SKM-1 (cell line): ENCODE measurements around the gene NR2E1.

Source experiments
- DNase-seq: peaks from one replicate; lab custom pipeline; 2025; ENCODE audit not compliant: unreplicated experiment; lab: John Stamatoyannopoulos, UW

Gene NR2E1

DNA sequence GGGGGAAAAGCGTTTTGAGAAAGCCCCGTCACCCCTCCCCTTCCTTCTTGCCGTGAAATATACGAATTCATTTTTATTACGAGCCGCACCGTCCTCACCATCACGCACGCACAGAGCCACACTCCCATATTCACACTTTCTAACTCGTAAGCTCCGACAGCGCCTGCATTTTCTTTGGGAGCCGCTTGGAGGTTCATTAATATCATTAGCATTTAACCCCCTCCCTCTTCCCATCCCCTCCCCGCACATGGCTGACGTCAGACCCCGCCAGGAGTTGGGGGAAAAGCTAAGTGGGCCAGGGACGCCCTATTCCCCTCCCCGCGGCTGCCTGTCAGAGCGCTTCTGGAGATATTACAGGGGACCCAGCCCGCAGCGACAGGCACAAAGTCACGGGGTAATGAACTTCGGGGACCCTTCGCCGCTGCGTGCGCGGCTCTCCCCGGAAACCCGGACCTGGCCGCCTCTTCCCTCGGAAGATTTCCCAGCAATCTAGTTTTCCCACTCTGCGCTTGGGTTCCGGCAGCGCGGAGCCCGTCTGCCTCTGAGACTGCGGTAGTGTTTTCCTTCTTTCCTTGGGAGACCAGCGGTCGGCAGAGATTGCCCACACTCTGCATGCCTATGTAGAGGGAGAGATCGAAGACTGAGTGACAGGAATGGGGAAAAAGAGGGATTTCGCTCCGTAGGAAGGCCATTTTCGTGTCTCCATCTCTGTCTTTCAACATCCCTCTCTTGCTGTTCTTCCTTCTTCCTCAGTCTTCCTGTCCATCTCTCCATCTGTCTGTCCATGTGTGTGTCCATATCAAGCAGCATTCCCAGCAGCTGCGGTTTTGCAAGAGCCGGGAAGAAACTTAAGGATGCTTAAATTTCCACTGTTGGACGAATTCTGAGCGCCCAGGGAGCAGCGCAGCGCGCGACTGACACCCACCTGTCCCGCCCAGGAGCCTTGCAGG lies at the start of gene NR2E1:
TSS of gene NR2E1 (plus strand) at position 309 of the 950 bp plus-strand sequence. CDS start 744 bp downstream, outside the sequence.
- DNase-seq = no peak

DNA sequence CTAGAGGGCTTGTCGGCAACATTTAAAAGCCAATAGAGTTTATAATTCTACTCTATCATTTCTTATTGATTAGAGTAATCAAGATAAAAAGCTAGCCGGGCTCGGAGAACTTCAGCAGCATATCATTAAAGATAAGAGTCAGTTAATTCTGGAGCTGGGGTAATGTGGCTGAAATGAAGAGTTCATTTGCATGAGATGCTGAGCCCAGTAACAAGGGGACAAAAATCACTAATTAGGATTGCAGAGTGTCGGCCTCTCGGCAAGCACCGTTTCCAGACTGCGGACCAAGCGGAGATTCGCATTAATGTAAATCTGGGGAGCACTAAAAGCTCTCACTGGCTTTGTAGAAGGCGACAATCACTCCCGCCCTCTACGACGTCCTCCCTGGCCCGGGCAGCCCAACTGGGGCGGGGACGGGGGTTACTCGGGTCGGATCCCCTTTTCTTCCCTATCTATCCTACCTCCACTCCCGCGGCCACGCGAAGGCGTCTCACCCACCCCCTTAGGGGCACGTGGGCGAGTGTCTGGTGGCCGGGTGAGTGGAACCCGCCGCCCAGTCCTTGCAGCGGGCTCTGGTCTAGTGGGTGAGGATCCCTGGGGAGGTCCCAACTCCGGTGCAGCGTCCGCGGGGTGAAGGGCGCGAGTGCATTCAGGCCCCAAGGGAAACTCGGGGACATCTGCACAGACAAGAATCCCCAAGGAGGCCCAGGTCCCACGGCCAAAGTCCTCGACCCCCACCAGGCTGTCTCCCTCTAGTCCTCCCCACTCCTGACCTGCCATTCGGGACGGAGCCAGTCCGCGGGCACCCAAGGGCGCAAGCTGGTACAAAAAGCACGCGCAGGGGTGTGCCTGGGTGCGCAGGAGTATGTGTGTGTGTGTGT lies 49.0 kb upstream of the NR2E1 start:
- DNase-seq = no peak

DNA sequence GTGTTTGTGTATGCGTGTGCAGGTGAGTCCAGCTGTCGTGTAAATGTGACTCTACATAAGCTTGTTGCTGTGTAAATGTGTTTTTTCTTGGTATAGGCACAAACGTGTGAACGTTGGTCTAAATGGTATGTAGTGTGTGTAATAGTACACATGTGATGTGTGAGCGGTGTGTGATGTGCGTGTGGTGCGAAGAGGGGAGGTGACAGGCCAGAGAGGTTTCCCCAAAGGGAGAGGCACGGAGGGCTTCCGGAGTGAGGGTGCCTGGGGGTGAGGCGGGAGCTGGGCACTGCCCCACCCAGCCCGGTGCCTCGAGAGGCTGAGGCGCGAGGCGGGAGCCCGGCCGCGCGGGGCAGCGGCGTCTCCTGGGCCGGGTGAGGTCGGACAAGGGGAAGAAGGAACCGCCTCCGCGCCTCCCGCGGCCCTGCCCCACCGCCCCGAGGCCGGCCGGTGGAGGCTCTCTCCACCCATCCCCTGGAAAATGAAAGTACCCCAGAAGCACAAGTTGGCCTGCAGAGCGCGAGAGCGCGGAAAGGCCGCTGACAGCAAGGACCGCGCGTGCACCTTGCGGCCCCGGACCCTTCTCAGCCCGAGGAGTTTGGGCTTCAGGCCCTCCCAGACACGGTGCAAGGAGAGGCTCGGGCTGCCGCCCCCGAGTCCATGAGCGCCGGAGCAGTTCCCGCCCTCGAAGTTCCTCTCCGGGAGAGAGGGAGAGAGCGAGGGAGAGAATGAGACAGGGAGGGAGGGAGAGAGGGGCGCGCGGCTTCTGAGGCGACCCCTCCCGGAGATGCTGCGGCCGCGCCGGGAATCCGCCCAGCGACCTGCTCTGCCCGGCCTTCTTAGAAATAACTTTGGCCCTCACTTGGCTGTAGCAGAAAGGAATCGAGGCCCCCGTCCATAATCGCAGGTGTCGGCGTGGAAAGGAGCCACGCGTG lies 48.1 kb upstream of the NR2E1 start:
- no peak for DNase-seq

DNA sequence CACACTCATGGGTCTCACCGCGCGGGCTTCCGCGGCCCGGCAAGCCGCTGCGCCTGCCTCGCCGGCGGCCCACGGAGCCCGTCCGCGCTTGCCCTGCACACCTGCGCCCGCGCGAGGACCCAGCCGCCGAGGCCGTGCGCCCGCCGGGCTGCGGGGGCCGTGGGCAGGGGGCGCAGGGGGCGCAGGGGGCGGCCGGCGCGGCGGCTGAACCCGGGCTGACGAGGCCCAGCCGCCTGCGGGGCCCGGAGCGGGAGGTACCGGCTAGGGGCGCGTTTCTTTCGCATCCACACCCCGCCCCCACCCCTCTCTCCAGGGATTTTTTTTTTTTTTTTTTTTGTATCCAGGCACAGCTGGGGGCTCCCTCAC lies 47.5 kb upstream of the NR2E1 start:
- DNase-seq = no peak

DNA sequence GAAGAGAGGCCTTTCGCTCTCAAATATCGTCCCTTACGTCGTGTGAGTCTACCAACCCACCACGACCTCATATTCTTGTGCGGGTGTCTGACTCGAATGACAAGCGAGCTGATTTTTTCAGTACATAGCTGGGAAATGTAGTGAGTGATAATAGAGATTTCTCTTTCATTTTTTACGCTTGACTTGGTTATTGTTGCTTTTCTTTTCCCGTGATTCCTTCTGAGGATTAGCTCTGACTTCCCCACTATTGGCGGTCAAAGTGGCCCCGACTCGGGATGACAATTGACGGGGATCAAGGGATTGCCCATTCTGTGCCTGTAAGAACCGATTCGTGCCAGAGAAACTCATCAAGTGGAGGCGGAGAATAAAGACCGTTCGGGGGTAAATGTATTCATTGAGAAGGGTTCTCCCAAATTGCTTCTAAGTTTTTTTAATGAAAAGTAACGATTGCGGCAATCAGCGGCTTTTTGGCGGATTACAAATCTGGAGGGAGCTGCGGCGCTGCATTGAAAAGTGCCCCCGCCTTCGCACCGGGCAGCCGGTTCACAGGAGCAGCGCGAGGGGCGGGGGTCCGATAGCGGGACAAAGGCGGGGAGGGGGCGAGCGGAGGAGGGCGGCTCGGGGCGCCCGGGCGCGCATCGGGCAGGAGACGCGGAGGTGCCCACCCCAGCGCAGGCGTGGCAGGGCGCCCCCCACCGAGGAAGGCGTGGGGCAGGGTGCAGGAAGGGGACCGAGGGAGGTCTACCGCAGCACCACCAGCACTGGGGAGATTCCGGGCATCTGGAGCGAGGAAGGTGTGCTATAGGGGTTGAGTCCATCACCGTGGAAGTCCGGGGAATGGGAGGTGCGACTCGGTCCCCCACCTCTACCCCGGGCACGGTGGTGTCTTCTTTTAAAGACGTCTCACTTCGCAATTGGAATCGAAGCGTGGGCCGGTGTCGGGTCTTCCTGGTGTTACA lies 46.7 kb upstream of the NR2E1 start:
- DNase-seq = no peak

DNA sequence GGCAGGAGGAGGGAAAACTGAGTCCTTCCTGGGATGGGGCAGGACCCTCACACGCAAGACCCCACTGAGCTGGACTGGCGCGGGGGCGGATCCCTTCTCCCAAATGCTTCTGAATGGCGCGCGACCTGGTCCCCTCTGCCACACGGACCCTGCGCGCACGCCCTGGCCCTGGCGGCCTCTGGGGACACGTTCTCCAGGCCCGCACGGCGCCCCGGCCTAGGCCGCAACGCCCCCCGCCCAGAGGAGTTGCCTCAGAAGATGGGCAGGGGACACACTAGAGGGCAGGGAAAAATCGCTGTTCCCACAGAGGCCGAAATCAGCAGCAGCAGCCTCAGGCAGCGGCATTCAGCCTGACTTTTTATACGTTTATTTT lies 46.1 kb upstream of the NR2E1 start:
- no peak for DNase-seq

DNA sequence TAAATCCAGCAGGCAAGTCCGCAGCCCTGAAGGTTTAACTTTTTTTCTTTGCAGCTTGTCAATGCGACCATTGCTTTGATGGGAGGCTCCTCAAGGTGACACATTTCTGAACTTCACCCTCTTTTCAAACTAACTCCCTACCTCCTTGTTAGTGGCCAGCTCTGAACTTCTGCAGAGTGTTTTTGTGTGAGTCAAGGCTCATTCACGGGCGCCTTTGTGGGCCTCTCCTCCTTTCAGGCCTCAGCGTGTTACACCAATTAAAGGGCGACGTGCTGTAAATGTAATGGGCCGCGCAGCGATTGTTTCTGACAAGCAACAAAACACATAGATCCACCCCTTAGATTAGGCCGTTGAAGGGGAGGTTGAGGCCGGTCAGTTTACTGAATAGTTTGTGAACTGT lies 45.5 kb upstream of the NR2E1 start:
- no peak for DNase-seq

DNA sequence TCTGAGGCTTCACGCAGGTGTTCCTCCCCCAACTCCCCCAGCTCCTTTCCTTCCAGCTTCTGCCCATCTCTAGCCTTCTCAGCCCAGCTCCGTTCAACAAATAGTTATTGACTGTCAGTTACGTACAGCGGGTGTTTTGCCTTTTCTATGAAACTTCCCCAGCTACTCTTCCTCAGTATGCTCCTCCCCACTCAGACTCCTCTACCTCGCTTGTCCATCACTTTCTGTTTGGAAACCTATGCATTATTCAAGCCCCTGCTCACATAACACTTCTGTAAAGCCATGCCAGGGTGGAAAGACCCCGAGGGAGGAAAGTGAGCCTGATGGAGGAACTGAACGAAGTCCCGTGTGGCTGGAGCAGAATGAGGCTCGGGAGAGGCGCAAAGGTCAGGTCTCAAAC lies 44.2 kb upstream of the NR2E1 start:
- no peak for DNase-seq

DNA sequence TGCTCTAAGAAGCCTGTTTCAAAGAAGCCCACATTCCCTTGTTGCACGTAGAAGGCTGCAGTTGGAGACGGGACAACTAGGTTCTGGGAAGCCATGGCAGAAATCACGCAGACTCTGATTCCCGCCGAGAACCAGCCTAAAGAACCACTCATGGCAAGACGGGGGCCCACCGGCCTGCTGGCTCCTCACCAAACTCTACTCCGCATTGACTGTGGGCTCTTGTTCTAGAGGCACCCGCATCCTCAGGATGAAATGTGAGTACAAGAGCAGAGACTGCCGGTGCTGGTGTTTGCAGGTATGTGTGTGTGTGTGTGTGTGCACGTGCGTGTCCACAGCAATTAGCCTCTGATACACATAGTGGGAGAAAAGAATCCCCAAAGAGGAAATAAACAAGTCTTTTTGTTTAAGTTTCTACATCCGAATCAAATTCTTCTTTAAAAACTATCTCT lies 42.3 kb upstream of the NR2E1 start:
- DNase-seq = no peak

DNA sequence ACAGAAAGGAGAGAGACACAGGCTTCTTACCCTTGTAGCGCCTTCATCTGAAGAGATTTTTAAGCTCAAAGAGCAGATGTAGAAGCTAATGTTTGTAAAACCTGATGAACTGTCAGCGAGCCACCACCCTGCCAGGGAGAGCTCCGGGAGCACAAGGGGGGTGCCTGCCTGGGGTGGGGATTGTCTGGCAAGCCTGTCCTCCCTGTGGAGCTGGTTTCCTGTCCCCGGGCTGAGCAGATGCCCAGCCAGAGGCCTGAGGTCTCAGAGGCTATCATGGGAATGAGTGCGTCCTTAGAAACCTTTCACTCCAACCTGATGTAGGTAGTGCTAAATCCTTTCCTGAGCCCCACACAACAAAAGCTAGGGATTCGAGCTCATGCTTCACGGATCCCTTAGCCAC lies 41.9 kb upstream of the NR2E1 start:
- DNase-seq = no peak

DNA sequence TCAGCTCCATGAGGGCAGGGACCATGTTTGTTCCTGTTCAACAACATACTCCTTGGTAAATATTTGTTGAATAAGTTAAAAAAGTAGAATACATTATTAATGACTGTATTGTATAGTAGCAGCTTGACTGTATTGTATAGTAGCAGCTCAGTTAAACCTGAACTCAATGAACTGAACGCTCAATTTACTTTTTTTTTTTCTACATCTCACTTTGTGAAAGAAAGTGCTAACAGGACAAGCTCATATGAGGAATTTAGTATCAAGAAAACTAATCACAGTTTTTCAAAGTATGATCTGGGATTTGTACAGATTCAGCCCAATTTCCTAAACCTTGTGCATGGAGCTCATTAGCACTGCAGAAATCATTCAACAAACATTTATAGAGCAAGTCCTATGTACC lies 38.8 kb upstream of the NR2E1 start:
- no peak for DNase-seq

DNA sequence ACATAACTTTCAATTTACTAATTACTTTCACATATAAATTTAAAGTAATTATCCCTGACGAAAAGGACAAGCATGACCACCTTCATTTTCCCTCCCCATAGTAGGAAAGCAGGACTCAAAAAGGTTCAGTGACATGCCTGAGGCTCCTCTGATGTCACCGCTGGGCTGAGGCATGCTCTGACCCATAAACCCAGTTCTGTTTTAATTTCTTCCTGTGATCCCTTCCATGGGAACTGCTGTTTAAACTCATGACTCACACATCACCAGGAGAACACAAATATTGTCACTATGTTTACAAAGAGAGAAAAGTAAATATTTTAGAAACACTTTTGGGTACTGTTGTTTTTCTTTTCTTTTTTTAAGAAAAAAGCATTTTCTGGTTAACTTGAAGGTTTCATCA lies 38.0 kb upstream of the NR2E1 start:
- DNase-seq = no peak

DNA sequence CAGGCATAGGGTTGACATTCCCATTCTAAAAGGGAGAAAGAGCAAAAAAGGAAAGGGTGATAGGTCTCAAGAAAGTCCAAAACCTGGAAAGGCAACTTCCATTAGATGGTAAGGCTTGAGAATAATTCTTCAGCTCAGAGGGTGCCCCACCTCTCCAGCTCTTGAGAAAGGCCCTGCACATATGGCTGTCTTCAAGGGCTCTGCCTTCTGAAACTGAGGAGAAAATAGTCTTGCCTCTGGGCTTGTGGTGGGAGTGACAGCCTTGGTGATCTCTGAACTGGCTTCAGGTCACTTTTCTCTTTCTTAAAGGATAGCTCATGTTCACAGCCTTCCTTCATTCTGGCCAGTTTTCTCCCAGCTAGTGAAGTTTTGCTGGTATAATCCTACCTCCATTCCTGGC lies 35.6 kb upstream of the NR2E1 start:
- no peak for DNase-seq

DNA sequence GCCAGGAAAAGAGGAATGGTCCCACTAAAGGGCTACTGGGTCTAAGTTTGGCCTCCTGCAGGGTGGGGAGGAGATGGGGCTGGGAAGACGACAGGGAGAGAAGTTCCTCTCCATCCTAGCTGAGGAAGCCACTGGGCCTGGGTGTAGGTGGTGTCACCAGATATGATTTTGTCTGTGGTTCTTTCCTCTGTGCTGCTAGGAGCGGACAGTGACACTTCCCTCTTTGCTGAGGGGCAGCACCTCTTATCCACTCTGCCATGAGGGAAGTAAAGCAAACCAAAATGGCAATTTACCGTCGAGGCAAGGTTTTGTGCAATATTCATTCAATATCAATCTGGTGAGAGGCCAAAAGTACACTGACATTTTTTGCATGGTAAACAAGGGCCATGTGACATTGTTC lies 33.0 kb upstream of the NR2E1 start:
- DNase-seq = no peak

DNA sequence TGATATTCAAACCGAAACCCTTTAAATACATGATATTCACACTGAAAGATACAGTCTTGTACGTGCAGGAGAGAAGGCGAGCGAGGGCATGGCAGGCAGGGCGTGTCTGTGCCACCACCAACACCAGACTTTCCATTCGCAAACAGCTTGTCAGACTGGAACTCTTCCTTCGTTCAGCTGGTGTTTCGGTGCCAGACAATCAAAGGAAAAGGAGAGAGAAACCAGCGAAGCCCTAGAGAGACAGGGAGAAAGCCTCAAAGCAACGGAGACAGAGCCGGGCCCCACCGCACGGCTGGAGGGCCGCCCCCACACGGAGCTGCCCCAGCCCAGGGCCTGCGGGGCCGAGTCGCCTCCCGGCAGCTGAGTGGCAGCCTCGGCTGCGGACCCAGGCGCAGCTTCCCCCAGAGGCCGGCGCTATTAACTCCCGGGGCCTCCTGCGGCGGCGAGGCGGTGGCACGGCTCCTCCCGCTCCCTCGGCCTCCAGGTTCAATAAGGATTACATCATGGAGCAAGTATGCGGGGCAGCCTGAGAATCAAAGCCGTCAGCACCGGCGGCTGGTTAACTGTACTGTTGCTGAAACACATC lies 32.1 kb upstream of the NR2E1 start:
- DNase-seq = no peak

DNA sequence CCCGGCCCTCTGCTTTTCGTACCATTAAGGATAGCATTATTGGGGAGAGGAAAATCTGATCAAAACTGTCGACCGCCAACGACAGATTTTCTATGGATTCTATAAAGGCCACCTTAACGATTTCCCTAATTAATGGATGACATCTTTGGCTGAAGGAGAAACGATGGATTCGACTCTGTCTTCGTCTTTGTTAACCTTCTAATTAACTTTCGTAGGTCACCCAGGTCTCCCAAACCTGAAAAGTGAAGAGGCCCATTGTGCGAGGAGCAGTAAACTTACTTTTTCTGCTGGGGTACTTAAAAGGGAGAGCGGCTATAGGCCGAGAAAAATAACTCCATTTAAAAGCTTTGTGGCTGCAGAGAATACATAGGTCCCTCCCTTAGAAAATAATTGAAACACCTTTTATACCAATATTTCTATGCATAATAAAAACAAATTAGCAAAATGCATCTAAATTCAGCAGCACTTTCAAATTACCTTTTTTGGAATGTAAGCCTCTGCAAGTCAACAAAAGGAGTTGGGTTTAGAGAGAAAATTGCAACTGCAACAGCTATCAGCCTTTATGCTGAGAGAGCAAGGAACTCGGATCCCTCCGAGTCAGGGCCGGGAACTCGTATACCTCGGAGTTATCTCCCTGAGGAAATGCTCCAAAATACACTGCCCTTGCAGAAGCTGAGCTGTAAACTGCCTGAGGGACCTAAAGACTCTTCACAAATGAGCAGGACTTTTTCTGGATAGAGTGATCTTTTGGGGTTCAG lies 31.4 kb upstream of the NR2E1 start:
- no peak for DNase-seq

DNA sequence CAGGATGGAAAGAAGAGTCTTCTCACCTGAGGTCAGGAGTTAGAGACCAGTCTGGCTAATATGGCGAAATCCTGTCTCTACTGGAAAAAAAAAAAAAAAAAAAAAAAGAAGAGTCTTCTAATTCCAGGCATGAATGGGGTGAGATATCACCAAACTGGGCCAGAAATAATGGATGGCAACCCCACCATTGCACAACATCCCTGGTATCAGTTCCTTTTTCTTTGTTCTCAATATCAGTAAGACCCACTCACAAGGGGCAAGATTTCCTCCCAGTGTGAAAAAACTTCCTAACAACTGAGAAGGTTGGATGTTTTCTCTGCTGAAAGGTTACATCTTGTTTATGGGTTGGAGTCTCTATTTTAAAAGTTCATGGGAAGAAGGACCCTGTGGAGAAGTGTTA lies 23.6 kb upstream of the NR2E1 start:
- peak; percentile 33 for DNase-seq

DNA sequence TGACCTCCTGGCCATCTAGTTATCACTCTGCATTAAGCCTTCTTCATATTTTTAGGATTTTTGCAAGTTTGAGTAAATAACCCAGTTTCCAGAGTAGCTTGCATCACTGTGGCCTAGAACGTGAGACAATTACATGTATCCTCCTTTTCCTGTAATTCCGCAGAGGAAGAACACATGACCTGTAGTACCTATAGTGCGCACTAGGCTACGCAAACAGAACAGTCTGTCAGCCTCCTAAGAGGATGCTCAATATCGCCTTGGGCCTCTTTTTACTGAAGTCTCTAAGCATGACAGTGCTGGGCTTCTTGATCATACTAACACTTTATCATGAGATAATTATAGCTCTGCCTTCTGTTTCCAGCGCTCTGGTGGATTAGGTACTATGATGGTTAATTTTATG lies 20.2 kb upstream of the NR2E1 start:
- DNase-seq = no peak

DNA sequence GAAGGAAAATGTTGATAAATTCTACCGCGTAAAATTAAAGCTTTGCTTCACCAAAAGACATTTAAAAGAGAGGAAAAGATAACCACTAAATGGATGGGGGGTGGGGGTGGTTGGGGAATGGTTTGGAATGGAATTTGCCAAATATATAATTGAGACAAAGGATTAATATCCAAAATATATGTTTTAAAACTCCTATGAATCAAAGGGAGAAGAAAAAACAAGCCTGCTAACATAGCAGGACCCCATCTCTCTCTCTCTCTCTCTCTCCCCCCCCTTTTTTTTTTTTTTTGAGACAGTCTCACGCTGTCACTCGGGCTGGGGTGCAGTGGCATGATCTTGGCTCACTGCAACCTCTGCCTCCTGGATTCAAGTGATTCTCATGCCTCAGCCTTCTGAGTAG lies 13.4 kb upstream of the NR2E1 start:
- DNase-seq = no peak
